ENCODE data around the gene UBR1. TPM values are rescaled to one million over a fixed set of nuclear protein-coding genes. Genes with fewer than 3 reads are reported as not detected.

Gene UBR1
- total RNA-seq: 10 to 100 TPM; 20.2 to 31.3 (median 22.5) TPM

DNA sequence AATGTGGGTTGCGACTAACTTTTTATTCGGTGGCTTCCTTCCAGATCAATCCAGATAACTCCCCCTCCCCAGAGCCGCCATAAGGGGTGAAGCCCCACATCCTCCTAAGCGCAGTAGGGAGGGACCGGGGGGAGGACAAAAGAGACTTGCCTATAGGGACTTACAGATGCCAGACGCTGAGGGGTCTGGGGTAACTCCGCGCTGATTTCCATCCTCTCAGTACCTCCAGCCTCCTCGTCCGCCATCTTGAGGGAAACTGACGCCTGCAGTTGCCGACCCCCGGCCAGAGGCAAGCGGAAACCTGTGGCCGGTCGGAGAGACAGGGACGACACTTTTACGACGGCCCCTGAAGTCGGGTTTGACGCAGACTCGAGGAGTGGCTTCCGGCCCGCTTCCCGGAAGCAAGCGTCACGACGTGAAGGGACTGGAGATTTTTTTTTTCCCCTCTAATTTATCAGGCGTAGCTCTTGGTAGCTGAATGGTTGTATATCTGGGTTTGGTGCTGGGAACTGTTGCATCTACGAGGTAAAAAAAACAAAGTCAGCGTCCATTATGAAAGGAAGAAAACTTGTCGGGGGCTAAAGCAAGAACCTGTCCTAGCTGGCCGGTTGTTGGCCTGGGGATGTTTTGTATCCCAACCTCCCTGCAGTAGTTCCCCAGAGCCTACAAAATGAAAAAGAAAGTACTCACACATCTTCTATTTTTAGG lies at the start of gene UBR1:
Gene UBR1 (minus strand): TSS at position 261 of the 708 bp plus-strand sequence. CDS start 16 bp downstream, at position 245.
- intact Hi-C loops (cut with DNase I; ENCODE audit: low total_unique reads) (loop anchor here (2.0 to 10.0 kb wide), 3 partner anchors 79 to 229 kb away; partner anchors contain the start of genes CCNDBP1 and LCMT2), in situ Hi-C loops (cut with MboI; ENCODE audit: low sequenced_read_pairs in 4 of 4) (no loop called here)
- peaks cover 32 to 48% of the 10 kb centered on the region in 2 donors for H3K4me1 ChIP-seq
- H3K27ac ChIP-seq: peak within 1 kb of the TSS; percentile 77 to 95 (median 90)
- peak; percentile 92 to 94 for ATAC-seq
- TF ChIP-seq, protein P1, sequence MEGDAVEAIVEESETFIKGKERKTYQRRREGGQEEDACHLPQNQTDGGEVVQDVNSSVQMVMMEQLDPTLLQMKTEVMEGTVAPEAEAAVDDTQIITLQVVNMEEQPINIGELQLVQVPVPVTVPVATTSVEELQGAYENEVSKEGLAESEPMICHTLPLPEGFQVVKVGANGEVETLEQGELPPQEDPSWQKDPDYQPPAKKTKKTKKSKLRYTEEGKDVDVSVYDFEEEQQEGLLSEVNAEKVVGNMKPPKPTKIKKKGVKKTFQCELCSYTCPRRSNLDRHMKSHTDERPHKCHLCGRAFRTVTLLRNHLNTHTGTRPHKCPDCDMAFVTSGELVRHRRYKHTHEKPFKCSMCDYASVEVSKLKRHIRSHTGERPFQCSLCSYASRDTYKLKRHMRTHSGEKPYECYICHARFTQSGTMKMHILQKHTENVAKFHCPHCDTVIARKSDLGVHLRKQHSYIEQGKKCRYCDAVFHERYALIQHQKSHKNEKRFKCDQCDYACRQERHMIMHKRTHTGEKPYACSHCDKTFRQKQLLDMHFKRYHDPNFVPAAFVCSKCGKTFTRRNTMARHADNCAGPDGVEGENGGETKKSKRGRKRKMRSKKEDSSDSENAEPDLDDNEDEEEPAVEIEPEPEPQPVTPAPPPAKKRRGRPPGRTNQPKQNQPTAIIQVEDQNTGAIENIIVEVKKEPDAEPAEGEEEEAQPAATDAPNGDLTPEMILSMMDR (IDR thresholded peaks at IDR 0.05 in 4 of 5, conservative IDR thresholded peaks at IDR 0.05 in 1 of 5): no peak
- TF ChIP-seq POLR2A (IDR thresholded peaks at IDR 0.05): peak; percentile 72 to 73
- peak within 1 kb of the TSS; percentile 69 to 98 (median 84) for H3K4me3 ChIP-seq
- no peaks in the 10 kb centered on the region for H3K9me3 ChIP-seq
- no peaks in the 10 kb centered on the region for H3K36me3 ChIP-seq
- H3K27me3 ChIP-seq: no peaks in the 10 kb centered on the region
- DNase-seq: peak; percentile 82 to 90

DNA sequence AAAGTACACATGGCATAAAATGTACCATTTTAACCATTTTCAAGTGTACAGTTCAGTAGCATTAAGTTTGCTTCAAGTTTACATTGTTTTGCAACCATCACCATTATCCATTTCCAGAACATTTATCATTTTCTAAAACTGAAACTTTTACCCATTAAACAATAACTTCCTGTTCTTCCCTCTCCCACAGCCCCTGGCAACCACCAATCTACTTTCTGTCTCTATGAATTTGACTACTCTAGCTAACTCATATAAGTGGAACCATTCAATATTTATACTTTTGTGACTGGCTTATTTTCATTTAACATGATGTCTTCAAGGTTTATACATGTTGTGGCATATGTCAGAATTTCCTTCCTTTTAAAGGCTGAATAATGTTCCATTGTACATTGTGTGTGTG lies 47.4 kb upstream of the UBR1 start:
- no peak overlapping the region for H3K4me3 ChIP-seq
- H3K27me3 ChIP-seq: no peaks in the 10 kb centered on the region
- intact Hi-C loops (cut with DNase I; ENCODE audit: low total_unique reads) (no loop called here), in situ Hi-C loops (cut with MboI; ENCODE audit: low sequenced_read_pairs in 4 of 4) (no loop called here)
- H3K4me1 ChIP-seq: no peaks in the 10 kb centered on the region
- ATAC-seq (no peak), DNase-seq (no peak)
- no peaks in the 10 kb centered on the region for H3K9me3 ChIP-seq
- no peak overlapping the region for H3K27ac ChIP-seq
- TF ChIP-seq, protein P1 (IDR thresholded peaks at IDR 0.05 in 4 of 5, conservative IDR thresholded peaks at IDR 0.05 in 1 of 5): no peak
- no peak for TF ChIP-seq POLR2A (IDR thresholded peaks at IDR 0.05)
- H3K36me3 ChIP-seq: peaks cover 0 to 50% of the 10 kb centered on the region in 2 donors

DNA sequence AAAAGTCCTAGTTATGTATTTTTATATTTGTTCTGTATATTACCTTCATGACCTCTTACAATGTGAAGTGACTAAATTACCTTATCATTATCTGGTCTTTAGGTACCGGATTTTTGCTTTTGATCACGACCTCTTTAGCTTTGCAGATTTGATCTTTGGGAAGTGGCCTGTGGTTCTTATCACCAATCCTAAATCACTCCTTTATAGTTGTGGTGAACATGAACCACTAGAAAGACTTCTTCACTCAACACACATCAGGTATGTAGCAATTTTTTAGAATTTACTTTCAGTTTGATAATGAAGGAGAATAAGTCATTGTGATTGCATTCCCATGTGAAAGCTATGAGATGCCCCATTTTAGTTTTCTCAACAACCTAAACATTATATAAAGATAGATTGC lies 45.9 kb upstream of the UBR1 start:
- Histone ChIP-seq H3K36me3 (peaks cover 4 to 44% of the 10 kb centered on the region in 2 donors), H3K27ac (no peak overlapping the region), H3K4me3 (no peak overlapping the region), H3K27me3 (no peaks in the 10 kb centered on the region), H3K4me1 (no peaks in the 10 kb centered on the region), H3K9me3 (no peaks in the 10 kb centered on the region)
- no peak for TF ChIP-seq POLR2A (IDR thresholded peaks at IDR 0.05)
- TF ChIP-seq, protein P1 (IDR thresholded peaks at IDR 0.05 in 4 of 5, conservative IDR thresholded peaks at IDR 0.05 in 1 of 5): no peak
- in situ Hi-C loops (cut with MboI; ENCODE audit: low sequenced_read_pairs in 4 of 4): no loop called here
- DNase-seq: no peak
- no peak for ATAC-seq
- intact Hi-C loops (cut with DNase I; ENCODE audit: low total_unique reads): no loop called here

DNA sequence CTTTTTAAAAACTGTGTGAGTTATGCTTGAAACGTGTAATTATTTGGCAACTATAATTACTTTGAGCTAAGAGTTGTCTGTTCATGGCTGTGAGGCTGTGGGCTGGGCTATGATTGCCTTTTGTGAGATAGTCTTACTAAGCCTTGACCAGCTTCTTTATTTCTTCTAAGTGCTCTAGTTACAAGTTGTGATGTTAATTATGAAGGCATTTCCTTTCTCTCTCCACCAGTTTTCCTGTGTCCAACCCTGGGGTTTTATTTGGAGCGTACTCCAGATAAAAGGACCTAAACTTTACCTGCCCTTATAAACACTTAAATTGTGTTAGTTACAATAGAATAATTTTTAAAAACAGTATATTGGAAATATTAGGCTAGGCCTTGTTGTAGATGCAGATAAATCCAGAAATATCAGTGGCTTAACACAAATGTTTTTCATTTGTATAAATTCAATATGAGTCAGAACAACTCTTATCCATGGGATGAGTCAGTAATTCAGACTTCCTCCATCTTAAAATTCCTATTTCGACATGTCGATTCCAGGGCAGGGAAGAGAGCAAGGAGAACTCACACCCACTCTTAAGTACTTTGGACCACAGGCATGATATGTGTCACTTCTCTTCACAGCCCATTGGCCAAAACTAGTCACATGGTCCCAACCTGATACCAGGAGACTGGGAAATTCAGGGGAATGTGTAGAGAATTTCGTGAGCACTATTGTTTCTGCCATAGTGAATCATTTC lies 44.5 kb upstream of the UBR1 start:
- TF ChIP-seq, protein P1 (IDR thresholded peaks at IDR 0.05 in 4 of 5, conservative IDR thresholded peaks at IDR 0.05 in 1 of 5): no peak
- no peak for TF ChIP-seq POLR2A (IDR thresholded peaks at IDR 0.05)
- in situ Hi-C loops (cut with MboI; ENCODE audit: low sequenced_read_pairs in 4 of 4) (no loop called here), intact Hi-C loops (cut with DNase I; ENCODE audit: low total_unique reads) (no loop called here)
- DNase-seq (no peak), ATAC-seq (no peak)
- H3K4me3 ChIP-seq: no peak overlapping the region
- H3K27me3 ChIP-seq: no peaks in the 10 kb centered on the region
- H3K36me3 ChIP-seq: peaks cover 4 to 36% of the 10 kb centered on the region in 2 donors
- H3K9me3 ChIP-seq: no peaks in the 10 kb centered on the region
- no peak overlapping the region for H3K27ac ChIP-seq
- no peaks in the 10 kb centered on the region for H3K4me1 ChIP-seq

All from gastrocnemius medialis (tissue), 4 donors.